Middle frontal gyrus (tissue), 1 donor: ENCODE measurements around the gene KIAA0930.
"Not testable (repeated sequence)": the region's sequence is repeated elsewhere in the genome, so short reads cannot be mapped to it uniquely, and the experiment has no call there.

Source experiments
- DNase-seq: peaks from one replicate; pipeline ENCODE4 v3.0.0-alpha.2; 2015; ENCODE audit warnings: low spot score; ENCODE audit errors: extremely low spot score

The KIAA0930 gene

GRCh38 chr22:45201678-45202332 lies 38.9 kb downstream of the KIAA0930 start:
- no peak for DNase-seq

GRCh38 chr22:45200860-45201511 lies 39.7 kb downstream of the KIAA0930 start:
- DNase-seq = no peak

- no peak for DNase-seq
These were observed 40.5 kb downstream of the KIAA0930 start for GRCh38 chr22:45200230-45200629.

- DNase-seq = no peak
These were observed 41.0 kb downstream of the KIAA0930 start for GRCh38 chr22:45199723-45200122.

- DNase-seq = no peak
These were observed 42.3 kb downstream of the KIAA0930 start for GRCh38 chr22:45198463-45198795.

GRCh38 chr22:45197606-45198462 lies 42.9 kb downstream of the KIAA0930 start:
- DNase-seq = no peak

- no peak for DNase-seq
These were observed 43.6 kb downstream of the KIAA0930 start for GRCh38 chr22:45196926-45197605.

- DNase-seq = no peak
These were observed 44.4 kb downstream of the KIAA0930 start for GRCh38 chr22:45196308-45196707.

GRCh38 chr22:45195616-45196015 lies 45.1 kb downstream of the KIAA0930 start:
- no peak for DNase-seq

GRCh38 chr22:45194686-45195085 lies 46.0 kb downstream of the KIAA0930 start:
- DNase-seq = no peak

GRCh38 chr22:45192701-45193187 lies 48.0 kb downstream of the KIAA0930 start:
- no peak for DNase-seq

GRCh38 chr22:45191746-45192145 lies 48.9 kb downstream of the KIAA0930 start:
- DNase-seq = not testable (repeated sequence)

- no peak for DNase-seq
These were observed 50.4 kb downstream of the KIAA0930 start for GRCh38 chr22:45190202-45190872.

GRCh38 chr22:45188779-45189178 lies 51.9 kb downstream of the KIAA0930 start:
- DNase-seq = no peak

GRCh38 chr22:45187891-45188290 lies 52.8 kb downstream of the KIAA0930 start:
- no peak for DNase-seq

GRCh38 chr22:45185718-45186514 lies 54.8 kb downstream of the KIAA0930 start:
- no peak for DNase-seq

- no peak for DNase-seq
These were observed 56.7 kb downstream of the KIAA0930 start for GRCh38 chr22:45183974-45184373.

GRCh38 chr22:45181766-45182165 lies 58.9 kb downstream of the KIAA0930 start:
- DNase-seq = no peak

- DNase-seq = no peak
These were observed 59.5 kb downstream of the KIAA0930 start for GRCh38 chr22:45181240-45181639.

GRCh38 chr22:45180146-45180679 lies 60.5 kb downstream of the KIAA0930 start:
- DNase-seq = no peak
